Activated T-cell treated with anti-CD3 and anti-CD28 coated beads, Interleukin-2, amount 50 U/mL, for 24 hours (primary cell): ENCODE measurements around the gene DGKI.
"Not testable (repeated sequence)": the region's sequence is repeated elsewhere in the genome, so short reads cannot be mapped to it uniquely, and the experiment has no call there.

Experiments used
- DNase-seq: peaks from one replicate; pipeline ENCODE4 v3.0.0-alpha.2; 2020
- H3K27ac Mint-ChIP-seq: 2 replicates; pipeline ENCODE4 v1.8.0; 2020; ENCODE audit warnings: mild to moderate bottlenecking, mixed read lengths
- H3K27me3 Mint-ChIP-seq: 2 replicates; pipeline ENCODE4 v1.8.0; 2020; ENCODE audit warnings: mixed read lengths
- H3K36me3 Mint-ChIP-seq: 2 replicates; pipeline ENCODE4 v1.8.0; 2020; ENCODE audit warnings: low read depth, mixed read lengths
- H3K4me1 Mint-ChIP-seq: 2 replicates; pipeline ENCODE4 v1.8.0; 2020; ENCODE audit warnings: low read depth, mixed read lengths
- H3K4me3 Mint-ChIP-seq: 2 replicates; pipeline ENCODE4 v1.8.0; 2020; ENCODE audit warnings: mild to moderate bottlenecking, moderate library complexity, mixed read lengths
- H3K9me3 Mint-ChIP-seq: 2 replicates; pipeline ENCODE4 v1.8.0; 2020; ENCODE audit warnings: mixed read lengths

DGKI gene

GRCh38 chr7:137448572-137448971 is 398.2 kb downstream of the DGKI start:
- not testable (repeated sequence) for H3K9me3 Mint-ChIP-seq, DNase-seq, H3K27me3 Mint-ChIP-seq, H3K4me3 Mint-ChIP-seq, H3K4me1 Mint-ChIP-seq, H3K36me3 Mint-ChIP-seq, H3K27ac Mint-ChIP-seq

DNA sequence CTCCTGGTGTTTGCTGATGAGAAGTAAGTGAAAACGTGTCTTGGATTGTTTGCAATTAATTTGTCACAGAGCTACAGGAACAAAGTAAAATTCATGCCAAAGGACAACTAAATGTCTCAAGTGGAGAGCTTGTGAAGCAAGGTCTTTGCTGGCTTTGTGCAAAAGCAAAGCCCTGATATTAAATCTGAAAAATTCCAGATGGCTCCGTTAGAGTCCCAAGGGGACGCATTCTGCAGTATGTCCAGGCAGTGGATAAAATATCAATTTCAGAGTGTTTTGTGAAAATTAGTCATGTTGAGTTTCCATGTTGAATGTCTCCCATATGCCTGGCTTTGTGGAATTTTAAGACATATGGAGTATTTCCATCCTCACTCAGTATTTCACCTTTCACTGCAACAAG is 400.7 kb downstream of the DGKI start:
- Mint-ChIP-seq H3K4me3 (no peak overlapping the region), H3K27me3 (no peaks in the 10 kb centered on the region), H3K4me1 (no peaks in the 10 kb centered on the region), H3K36me3 (no peaks in the 10 kb centered on the region), H3K27ac (no peak overlapping the region), H3K9me3 (no peaks in the 10 kb centered on the region)
- no peak for DNase-seq

GRCh38 chr7:137445268-137445667 is 401.5 kb downstream of the DGKI start:
- Mint-ChIP-seq H3K4me3 (no peak overlapping the region), H3K27ac (no peak overlapping the region), H3K27me3 (no peaks in the 10 kb centered on the region), H3K36me3 (no peaks in the 10 kb centered on the region), H3K4me1 (no peaks in the 10 kb centered on the region), H3K9me3 (no peaks in the 10 kb centered on the region)
- DNase-seq = no peak

- H3K36me3 Mint-ChIP-seq = no peaks in the 10 kb centered on the region
- no peaks in the 10 kb centered on the region for H3K9me3 Mint-ChIP-seq
- no peaks in the 10 kb centered on the region for H3K4me1 Mint-ChIP-seq
- no peak overlapping the region for H3K4me3 Mint-ChIP-seq
- H3K27ac Mint-ChIP-seq = no peak overlapping the region
- no peaks in the 10 kb centered on the region for H3K27me3 Mint-ChIP-seq
- DNase-seq = no peak
Measured at GRCh38 chr7:137443616-137444015, 403.2 kb downstream of the DGKI start.

GRCh38 chr7:137441451-137441850 is 405.3 kb downstream of the DGKI start:
- no peaks in the 10 kb centered on the region for H3K36me3 Mint-ChIP-seq
- no peak for DNase-seq
- no peaks in the 10 kb centered on the region for H3K9me3 Mint-ChIP-seq
- no peak overlapping the region for H3K27ac Mint-ChIP-seq
- H3K4me1 Mint-ChIP-seq = no peaks in the 10 kb centered on the region
- no peak overlapping the region for H3K4me3 Mint-ChIP-seq
- H3K27me3 Mint-ChIP-seq = no peaks in the 10 kb centered on the region

DNA sequence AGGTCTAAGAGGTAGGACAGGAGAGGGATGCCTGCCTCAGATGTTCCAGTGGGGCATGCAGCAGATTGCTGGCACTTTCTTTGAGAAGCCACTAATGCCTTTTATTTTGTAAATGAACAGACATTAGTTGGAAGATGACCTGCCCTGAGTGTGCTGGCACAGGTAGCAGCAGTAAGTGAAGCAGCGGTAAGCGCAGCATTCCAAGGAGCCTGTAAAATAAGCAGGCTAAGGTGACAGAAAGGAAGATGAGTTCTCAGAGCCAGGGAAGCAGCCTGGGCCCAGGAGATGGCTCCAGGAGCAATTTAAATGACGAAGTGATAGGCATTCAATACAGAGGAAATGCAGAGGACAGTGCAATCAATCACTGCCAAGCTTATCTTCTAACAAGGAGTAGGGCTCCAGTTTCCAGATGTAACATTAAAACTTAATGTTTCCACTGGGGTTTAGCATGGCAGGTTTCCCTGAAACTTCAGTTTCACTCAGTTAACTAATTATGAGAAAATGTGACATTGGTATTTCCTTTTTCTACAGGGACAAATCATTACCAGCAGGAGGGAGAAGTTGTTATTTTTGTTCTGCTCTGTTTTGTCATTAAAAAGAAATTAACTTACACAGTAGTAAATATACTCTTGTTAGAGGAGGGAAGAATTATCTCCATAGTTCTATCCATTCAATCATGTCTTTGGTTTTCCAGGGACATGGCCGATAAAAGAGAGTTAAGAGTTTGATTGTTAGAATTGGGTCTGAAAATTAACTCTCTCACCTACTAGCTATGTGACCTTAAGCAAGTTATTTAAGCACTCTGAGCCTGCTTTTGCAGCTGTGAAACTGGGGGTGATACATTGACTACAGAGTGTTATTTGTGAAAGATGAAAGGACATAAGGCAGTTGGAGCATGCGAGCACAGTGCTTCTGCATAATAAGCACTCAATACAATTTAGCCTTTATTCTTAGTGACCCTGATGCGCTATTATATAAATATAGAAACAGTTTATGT is 406.6 kb downstream of the DGKI start:
- no peak for DNase-seq
- Mint-ChIP-seq H3K27me3 (no peaks in the 10 kb centered on the region), H3K27ac (no peak overlapping the region), H3K4me1 (no peaks in the 10 kb centered on the region), H3K4me3 (no peak overlapping the region), H3K36me3 (no peaks in the 10 kb centered on the region), H3K9me3 (no peaks in the 10 kb centered on the region)

GRCh38 chr7:137434946-137435345 is 411.8 kb downstream of the DGKI start:
- no peaks in the 10 kb centered on the region for H3K9me3 Mint-ChIP-seq
- no peak overlapping the region for H3K4me3 Mint-ChIP-seq
- no peak for DNase-seq
- H3K36me3 Mint-ChIP-seq = no peaks in the 10 kb centered on the region
- no peaks in the 10 kb centered on the region for H3K27me3 Mint-ChIP-seq
- no peaks in the 10 kb centered on the region for H3K4me1 Mint-ChIP-seq
- no peak overlapping the region for H3K27ac Mint-ChIP-seq

DNA sequence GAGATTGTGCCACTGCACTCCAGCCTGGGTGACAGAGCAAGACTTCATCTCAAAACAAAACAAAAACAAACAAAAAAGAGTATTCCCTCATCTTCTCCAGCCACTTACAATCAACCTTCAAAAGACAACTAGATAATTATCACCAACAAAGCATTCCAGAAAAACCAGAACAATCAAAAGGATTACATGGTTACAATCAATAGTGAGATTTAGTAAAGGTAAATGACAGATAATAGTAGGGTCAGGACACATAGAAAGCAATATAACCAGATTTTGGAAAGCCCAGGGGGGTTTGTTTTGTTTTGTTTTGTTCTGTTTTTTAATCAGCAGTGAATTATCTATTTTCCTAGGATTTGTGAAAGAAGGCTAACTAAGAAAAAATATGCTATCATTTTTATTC is 412.2 kb downstream of the DGKI start:
- Mint-ChIP-seq H3K4me3 (no peak overlapping the region), H3K9me3 (no peaks in the 10 kb centered on the region), H3K36me3 (no peaks in the 10 kb centered on the region), H3K27ac (no peak overlapping the region), H3K4me1 (no peaks in the 10 kb centered on the region), H3K27me3 (no peaks in the 10 kb centered on the region)
- DNase-seq = no peak

DNA sequence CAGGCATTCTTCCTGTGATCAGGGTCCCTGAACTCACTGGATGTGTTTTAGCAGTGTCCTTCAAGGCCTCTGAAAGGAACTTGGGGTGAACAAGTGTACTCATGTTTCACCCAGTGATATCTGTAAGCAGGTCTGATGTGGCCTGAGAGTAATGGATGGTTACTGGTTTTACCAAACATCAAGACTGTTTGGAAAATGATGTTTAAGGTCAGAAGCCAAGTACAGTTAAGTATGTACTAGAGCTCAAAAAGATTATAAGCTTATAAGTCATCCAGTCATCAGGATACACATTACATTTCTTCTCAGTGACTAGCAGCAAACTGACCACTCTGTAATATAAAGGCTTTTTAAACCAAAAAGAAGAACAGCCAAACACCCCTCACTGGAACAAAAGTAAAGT is 423.5 kb downstream of the DGKI start:
- DNase-seq = no peak
- no peaks in the 10 kb centered on the region for H3K4me1 Mint-ChIP-seq

GRCh38 chr7:137421366-137421765 is 425.4 kb downstream of the DGKI start:
- DNase-seq = no peak
- H3K4me3 Mint-ChIP-seq = no peak overlapping the region
- H3K36me3 Mint-ChIP-seq = no peaks in the 10 kb centered on the region
- no peaks in the 10 kb centered on the region for H3K27me3 Mint-ChIP-seq
- H3K27ac Mint-ChIP-seq = no peak overlapping the region
- no peaks in the 10 kb centered on the region for H3K4me1 Mint-ChIP-seq
- H3K9me3 Mint-ChIP-seq = peaks cover 2% of the 10 kb centered on the region

More for the DNA sequence above, 423.5 kb downstream of the DGKI start:
- Mint-ChIP-seq H3K36me3 (no peaks in the 10 kb centered on the region), H3K4me3 (no peak overlapping the region), H3K9me3 (peaks cover 2% of the 10 kb centered on the region), H3K27me3 (no peaks in the 10 kb centered on the region), H3K27ac (no peak overlapping the region)

GRCh38 chr7:137418841-137419240 is 427.9 kb downstream of the DGKI start:
- Mint-ChIP-seq H3K27me3 (no peaks in the 10 kb centered on the region), H3K36me3 (no peaks in the 10 kb centered on the region), H3K4me1 (no peaks in the 10 kb centered on the region), H3K27ac (no peak overlapping the region), H3K9me3 (no peaks in the 10 kb centered on the region), H3K4me3 (no peak overlapping the region)
- no peak for DNase-seq

DNA sequence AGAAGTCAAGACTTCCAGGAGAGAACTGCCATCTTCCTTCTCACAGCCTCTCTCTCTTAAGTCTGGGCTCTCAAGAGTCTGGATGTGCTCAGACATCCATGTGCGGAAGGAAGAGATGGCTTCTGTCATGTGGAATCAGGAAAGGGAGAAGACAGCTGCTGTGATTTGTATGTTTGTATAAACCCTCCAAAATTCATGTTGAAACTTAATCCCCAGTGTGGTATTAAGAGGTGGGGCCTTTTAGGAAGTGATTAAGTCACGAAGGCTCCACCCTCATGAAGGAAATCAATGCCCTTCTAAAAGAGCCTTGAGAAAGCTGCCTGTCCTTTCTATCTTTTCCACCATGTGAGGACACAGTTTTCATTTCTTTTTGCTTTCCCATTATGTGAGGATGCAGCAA is 429.3 kb downstream of the DGKI start:
- H3K27ac Mint-ChIP-seq = no peak overlapping the region
- DNase-seq = no peak
- no peaks in the 10 kb centered on the region for H3K27me3 Mint-ChIP-seq
- no peaks in the 10 kb centered on the region for H3K4me1 Mint-ChIP-seq
- H3K36me3 Mint-ChIP-seq = no peaks in the 10 kb centered on the region
- H3K4me3 Mint-ChIP-seq = no peak overlapping the region
- no peaks in the 10 kb centered on the region for H3K9me3 Mint-ChIP-seq

GRCh38 chr7:137413901-137414300 is 432.9 kb downstream of the DGKI start:
- H3K27me3 Mint-ChIP-seq = no peaks in the 10 kb centered on the region

GRCh38 chr7:137411446-137411845 is 435.3 kb downstream of the DGKI start:
- no peak for DNase-seq
- Mint-ChIP-seq H3K27ac (no peak overlapping the region), H3K9me3 (no peaks in the 10 kb centered on the region), H3K27me3 (no peaks in the 10 kb centered on the region), H3K36me3 (no peaks in the 10 kb centered on the region), H3K4me3 (no peak overlapping the region), H3K4me1 (no peaks in the 10 kb centered on the region)

More at GRCh38 chr7:137413901-137414300, 432.9 kb downstream of the DGKI start:
- DNase-seq = no peak
- no peaks in the 10 kb centered on the region for H3K4me1 Mint-ChIP-seq
- no peaks in the 10 kb centered on the region for H3K36me3 Mint-ChIP-seq
- H3K27ac Mint-ChIP-seq = no peak overlapping the region
- H3K9me3 Mint-ChIP-seq = no peaks in the 10 kb centered on the region
- no peak overlapping the region for H3K4me3 Mint-ChIP-seq

DNA sequence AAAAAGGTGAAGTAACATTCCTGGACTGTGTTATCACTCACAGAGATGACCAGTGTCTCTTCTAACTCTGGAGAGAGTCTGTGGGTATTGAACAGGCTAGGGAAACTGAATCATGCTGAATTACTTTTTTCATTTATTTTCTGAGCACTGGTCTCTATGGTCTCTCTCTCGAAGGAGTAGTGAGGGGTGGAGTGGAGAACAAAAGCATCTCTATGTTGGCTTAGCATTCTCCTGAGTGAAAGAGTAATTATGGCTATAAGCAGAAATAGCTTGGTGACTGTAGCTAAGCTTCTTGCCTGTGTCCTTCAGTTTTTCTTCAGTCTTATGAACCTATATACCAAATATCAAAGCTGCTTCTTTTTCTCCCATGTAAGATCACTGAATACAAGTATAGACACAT is 438.6 kb downstream of the DGKI start:
- Mint-ChIP-seq H3K9me3 (no peaks in the 10 kb centered on the region), H3K4me3 (no peak overlapping the region), H3K27ac (no peak overlapping the region), H3K36me3 (no peaks in the 10 kb centered on the region), H3K4me1 (no peaks in the 10 kb centered on the region), H3K27me3 (no peaks in the 10 kb centered on the region)
- DNase-seq = no peak
